Vagina (tissue), 2 donors: Measurements from ENCODE around the gene CUX1.

ENCODE experiments used
- CTCF ChIP-seq, 3 experiments: fragments of 450-650 bp in 2 of 3; fragments of 200-600 bp in 1 of 3; sonication (generic) in 1 of 3; IDR thresholded peaks; one replicate each; pipeline ENCODE4 v1.5.1; 2017 to 2019; ENCODE audit warnings: antibody characterized with exemption in 3 of 3, mild to moderate bottlenecking in 2 of 3, moderate library complexity in 2 of 3
- POLR2A ChIP-seq, 2 donors: fragments of 450-650 bp; IDR thresholded peaks; one replicate each; pipeline ENCODE4 v1.6.1; 2017; ENCODE audit warnings: antibody characterized with exemption in 2 of 2, mild to moderate bottlenecking in 2 of 2, moderate library complexity in 2 of 2

GRCh38 chr7:101927389-101927788 lies 110.0 kb downstream of the CUX1 start:
- TF ChIP-seq POLR2A (IDR thresholded peaks at IDR 0.05), result no peak
- TF ChIP-seq CTCF (IDR thresholded peaks at IDR 0.05), result no peak
